Left lung (tissue), 10 donors: ENCODE measurements around the gene TMEM170B. TPM values are rescaled to one million over a fixed set of nuclear protein-coding genes. Genes with fewer than 3 reads are reported as not detected.
A peak's percentile ranks its signal among the peaks of the same experiment; 100 is the strongest.

Source experiments
- ATAC-seq: fragments of 200-7000 bp; cut with Tn5 transposase; one replicate; pipeline ENCODE4 v1.9.1; 2020; ENCODE audit warnings: moderate library complexity
- DNase-seq, 4 donors: peaks; one replicate each; pipeline ENCODE4 v3.0.0-alpha.2; 2013 to 2020
- H3K27ac ChIP-seq, 2 donors: fragments of 200-600 bp; sonication (generic) in 1 of 2; one replicate each; pipeline versions ENCODE4 v1.5.0 to v1.8.0; 2020 to 2021
- H3K27me3 ChIP-seq, 2 donors: fragments of 200-600 bp; sonication (generic) in 1 of 2; one replicate each; pipeline versions ENCODE4 v1.5.0 to v1.8.0; 2020 to 2021
- H3K36me3 ChIP-seq, 2 donors: fragments of 200-600 bp; sonication (generic) in 1 of 2; one replicate each; pipeline versions ENCODE4 v1.5.0 to v1.8.0; 2020 to 2021
- H3K4me1 ChIP-seq, 2 donors: fragments of 200-600 bp; one replicate each; pipeline ENCODE4 v1.8.0; 2021
- H3K4me3 ChIP-seq, 2 donors: fragments of 200-600 bp; sonication (generic) in 1 of 2; one replicate each; pipeline versions ENCODE4 v1.5.0 to v1.8.0; 2020 to 2021; ENCODE audit warnings: mild to moderate bottlenecking in 1 of 2
- H3K9me3 ChIP-seq, 2 donors: fragments of 200-600 bp; sonication (generic) in 1 of 2; one replicate each; pipeline versions ENCODE4 v1.5.0 to v1.8.0; 2020 to 2021
- CTCF ChIP-seq, 2 donors: fragments of 200-600 bp; sonication (generic) in 1 of 2; IDR thresholded peaks; one replicate each; pipeline versions ENCODE4 v1.5.0 to v1.8.0; 2021; ENCODE audit warnings: antibody characterized with exemption in 2 of 2
- intact Hi-C, 2 donors: fragments of 100-400 bp; cut with DNase I; formaldehyde crosslinking; loops; one replicate each; pipeline versions ENCODE4 v1.11.2 to v1.14.2; 2022
- polyA plus RNA-seq, 6 donors: library from polyadenylated mRNA; unstranded; fragments of 120-200 nt; gene quantifications; one replicate each; pipeline ENCODE4 v1.2.1, GENCODE V29; 2013; ENCODE audit not compliant: insufficient read length in 6 of 6
- total RNA-seq, 2 donors: library from RNA; stranded (reverse); fragmentation: NEBNext Ultra II Directional; extraction: Animal tissue kit (Norgen Biotek cat#: 25700); gene quantifications; one replicate each; pipeline ENCODE4 v1.2.1, GENCODE V29; 2021
- donor health status: DM: no; HTN: yes; CAD: no.
- donor health status: DM: no; HTN: no; CAD: no.

Gene TMEM170B
- total and polyA plus RNA-seq, 8 donors, result 5.2 to 10.1 (median 5.5) TPM

GRCh38 chr6:11631008-11631407 lies 93.5 kb downstream of the TMEM170B start:
- Histone ChIP-seq H3K4me3 (no peak overlapping the region), H3K27ac (peak overlapping the region in 1 of 2 donors; percentile 30), H3K4me1 (peaks cover 0 to 16% of the 10 kb centered on the region in 2 donors), H3K9me3 (no peaks in the 10 kb centered on the region), H3K27me3 (no peaks in the 10 kb centered on the region), H3K36me3 (no peaks in the 10 kb centered on the region)
- TF ChIP-seq CTCF (IDR thresholded peaks at IDR 0.05), result no peak
- ATAC-seq (no peak), DNase-seq (no peak)
- intact Hi-C loops, result no loop called here

- Histone ChIP-seq H3K36me3 (no peaks in the 10 kb centered on the region), H3K4me3 (no peak overlapping the region), H3K9me3 (no peaks in the 10 kb centered on the region), H3K27ac (peak overlapping the region in 1 of 2 donors; percentile 30), H3K4me1 (peaks cover 0 to 16% of the 10 kb centered on the region in 2 donors), H3K27me3 (no peaks in the 10 kb centered on the region)
- DNase-seq (no peak), ATAC-seq (no peak)
- no peak for TF ChIP-seq CTCF (IDR thresholded peaks at IDR 0.05)
- intact Hi-C loops, result no loop called here
These were observed 94.0 kb downstream of the TMEM170B start for GRCh38 chr6:11631539-11631938.

- H3K9me3 ChIP-seq, result no peaks in the 10 kb centered on the region
- H3K27ac ChIP-seq, result no peak overlapping the region
These were observed 94.7 kb downstream of the TMEM170B start for GRCh38 chr6:11632231-11632630.

GRCh38 chr6:11632795-11633511 lies 95.4 kb downstream of the TMEM170B start:
- no peaks in the 10 kb centered on the region for H3K27me3 ChIP-seq
- DNase-seq (no peak), ATAC-seq (no peak)
- TF ChIP-seq CTCF (IDR thresholded peaks at IDR 0.05), result no peak
- H3K4me1 ChIP-seq, result peaks cover 0 to 16% of the 10 kb centered on the region in 2 donors
- no peak overlapping the region for H3K27ac ChIP-seq
- H3K36me3 ChIP-seq, result no peaks in the 10 kb centered on the region
- no peaks in the 10 kb centered on the region for H3K9me3 ChIP-seq
- intact Hi-C loops, result no loop called here
- no peak overlapping the region for H3K4me3 ChIP-seq

More at GRCh38 chr6:11632231-11632630, 94.7 kb downstream of the TMEM170B start:
- DNase-seq (peak in 1 of 4 donors; percentile 51), ATAC-seq (peak; percentile 93)
- no peak for TF ChIP-seq CTCF (IDR thresholded peaks at IDR 0.05)
- Histone ChIP-seq H3K27me3 (no peaks in the 10 kb centered on the region), H3K4me1 (peaks cover 0 to 16% of the 10 kb centered on the region in 2 donors), H3K36me3 (no peaks in the 10 kb centered on the region), H3K4me3 (no peak overlapping the region)
- intact Hi-C loops, result no loop called here

Other genes with a start within 250 kb of the TMEM170B start
- 10 to 100 TPM in 1 of 2 donors, 1 to 10 TPM in 1; 7.1 to 11.4 TPM for gene ADTRP, start 241.1 kb downstream of the TMEM170B start, total RNA-seq
- 1 to 10 TPM in 5 of 6 donors, under 1 TPM in 1; 0.65 to 1.9 (median 1.3) TPM for gene ADTRP, start 241.1 kb downstream of the TMEM170B start, polyA plus RNA-seq